ENCODE measurements around the gene IQCC.

Gene IQCC

GRCh38 chr1:32216566-32216965, 11.1 kb downstream of the IQCC start:
- no peak overlapping the region for H3K4me3 ChIP-seq (ENCODE audit: low read depth, low read length)
- TF ChIP-seq CTCF (IDR thresholded peaks at IDR 0.05; ENCODE audit: low read depth, low read length, missing control alignments): no peak
- DNase-seq (ENCODE audit: low read depth): no peak

- H3K4me3 ChIP-seq (ENCODE audit: low read depth, low read length): no peak overlapping the region
- DNase-seq (ENCODE audit: low read depth): no peak
- no peak for TF ChIP-seq CTCF (IDR thresholded peaks at IDR 0.05; ENCODE audit: low read depth, low read length, missing control alignments)
Measured at GRCh38 chr1:32219022-32219421, 13.6 kb downstream of the IQCC start.

GRCh38 chr1:32220746-32221580, 15.5 kb downstream of the IQCC start:
- no peak for DNase-seq (ENCODE audit: low read depth)
- H3K4me3 ChIP-seq (ENCODE audit: low read depth, low read length): peak overlapping the region; percentile 56
- no peak for TF ChIP-seq CTCF (IDR thresholded peaks at IDR 0.05; ENCODE audit: low read depth, low read length, missing control alignments)

- TF ChIP-seq CTCF (IDR thresholded peaks at IDR 0.05; ENCODE audit: low read depth, low read length, missing control alignments): no peak
- peak overlapping the region; percentile 56 for H3K4me3 ChIP-seq (ENCODE audit: low read depth, low read length)
- no peak for DNase-seq (ENCODE audit: low read depth)
Measured at GRCh38 chr1:32221581-32221979, 16.1 kb downstream of the IQCC start.

GRCh38 chr1:32221980-32222755, 16.7 kb downstream of the IQCC start, which contains the start of the genes EIF3I and TMEM234:
TSS of gene EIF3I (plus strand) at chr1:32222407. CDS start at chr1:32222442, 35 bp downstream.
TSS of gene TMEM234 (minus strand) at chr1:32222353. CDS start at chr1:32222322, 31 bp downstream.
- no peak for TF ChIP-seq CTCF (IDR thresholded peaks at IDR 0.05; ENCODE audit: low read depth, low read length, missing control alignments)
- peak; percentile 70 for DNase-seq (ENCODE audit: low read depth)

GRCh38 chr1:32223683-32224082, 18.2 kb downstream of the IQCC start:
- no peak for DNase-seq (ENCODE audit: low read depth)
- H3K4me3 ChIP-seq (ENCODE audit: low read depth, low read length): no peak overlapping the region; the same call in 1 of the 2 replicates
- TF ChIP-seq CTCF (IDR thresholded peaks at IDR 0.05; ENCODE audit: low read depth, low read length, missing control alignments): no peak

More at GRCh38 chr1:32221980-32222755, 16.7 kb downstream of the IQCC start, which contains the start of the genes EIF3I and TMEM234:
- peak within 1 kb of the TSS; percentile 56 for H3K4me3 ChIP-seq (ENCODE audit: low read depth, low read length)
